Transverse colon (tissue), 4 donors: Measurements from ENCODE around the gene ABLIM2. TPM values are rescaled to one million over a fixed set of nuclear protein-coding genes. Genes with fewer than 3 reads are reported as not detected.

Experiments
- DNase-seq: peaks from one replicate; pipeline ENCODE4 v3.0.0-alpha.2; 2019
- H3K27ac ChIP-seq, 4 donors: fragments of 200-600 bp; sonication (generic); 2 replicates each; pipeline ENCODE4 v1.5.1; 2016 to 2018; ENCODE audit warnings: inconsistent platforms in 4 of 4
- H3K27me3 ChIP-seq: fragments of 200-600 bp; sonication (generic); 2 replicates; pipeline ENCODE4 v1.5.1; 2017; ENCODE audit warnings: inconsistent platforms
- H3K36me3 ChIP-seq, 4 donors: fragments of 200-600 bp; sonication (generic); 2 replicates each; pipeline ENCODE4 v1.5.1; 2017 to 2019; ENCODE audit warnings: inconsistent platforms in 4 of 4
- H3K4me1 ChIP-seq, 4 donors: fragments of 200-600 bp; sonication (generic); 2 replicates each; pipeline ENCODE4 v1.5.1; 2017 to 2020; ENCODE audit warnings: inconsistent platforms in 4 of 4
- H3K4me3 ChIP-seq, 4 donors: fragments of 200-600 bp; sonication (generic); 1 replicate in 1 of 4; 2 replicates in 3 of 4; pipeline versions ENCODE4 v1.5.1 to v1.6.1; 2017 to 2019; ENCODE audit warnings: inconsistent platforms in 4 of 4
- H3K9me3 ChIP-seq, 2 donors: fragments of 200-600 bp; sonication (generic); 2 replicates each; pipeline ENCODE4 v1.5.1; 2017 to 2019; ENCODE audit warnings: inconsistent platforms in 2 of 2
- CTCF ChIP-seq, 5 experiments: fragments of 200-600 bp in 3 of 5; fragments of 450-650 bp in 2 of 5; sonication (generic) in 3 of 5; IDR thresholded peaks; 1 replicate in 2 of 5; 2 replicates in 3 of 5; pipeline ENCODE4 v1.5.1; 2016 to 2017; ENCODE audit warnings: antibody characterized with exemption in 5 of 5, inconsistent platforms in 3 of 5, mild to moderate bottlenecking in 2 of 5, moderate library complexity in 1 of 5
- EP300 ChIP-seq: sonication (generic); formaldehyde crosslinking; IDR thresholded peaks from one replicate; pipeline ENCODE4 v1.6.1; 2017; ENCODE audit warnings: antibody characterized with exemption, low read depth
- POLR2A ChIP-seq: fragments of 450-650 bp; IDR thresholded peaks from one replicate; pipeline ENCODE4 v1.6.1; 2016; ENCODE audit warnings: antibody characterized with exemption, mild to moderate bottlenecking, moderate library complexity
- POLR2AphosphoS5 ChIP-seq, 3 donors: sonication (generic); formaldehyde crosslinking; IDR thresholded peaks; one replicate each; pipeline ENCODE4 v1.6.1; 2016; ENCODE audit warnings: antibody characterized with exemption in 3 of 3
- WGBS, 2 donors: methylation state at CpG; one replicate each; pipeline ENCODE4 v1.1.5; 2018; ENCODE audit warnings: low coverage in 1 of 2; 5-methylcytosine and 5-hydroxymethylcytosine counted together
- in situ Hi-C, 4 donors: fragments of 200-750 bp; cut with MboI; loops; one replicate each; pipeline versions ENCODE4 v1.15.0 to v1.15.1; 2017; ENCODE audit warnings: low sequenced_read_pairs in 3 of 4, low pct_ligation_motif_present in 1 of 4, low pct_unique_long_range_greater_than_20kb in 1 of 4
- intact Hi-C: fragments of 100-400 bp; cut with DNase I; formaldehyde crosslinking; loops from one replicate; pipeline ENCODE4 v1.15.1; 2023; ENCODE audit warnings: low total_unique reads
- total RNA-seq, 4 donors: library from RNA; depleted of rRNA; stranded (reverse); fragments of >200 nt; gene quantifications; one replicate each; pipeline ENCODE4 v1.1.0, GENCODE V29; 2016

ABLIM2 gene
- total RNA-seq, 4 donors from 2014 or later, result 3.2 to 58.4 (median 14.2) TPM

- DNase-seq, result no peak
- Histone ChIP-seq H3K27me3 (no peaks in the 10 kb centered on the region), H3K4me3 (no peak overlapping the region), H3K4me1 (peaks cover 0 to 6% (median 0%) of the 10 kb centered on the region in 4 donors), H3K36me3 (no peaks in the 10 kb centered on the region), H3K9me3 (no peaks in the 10 kb centered on the region), H3K27ac (no peak overlapping the region)
- intact Hi-C loops, result no loop called here
- TF ChIP-seq POLR2A (no peak), CTCF (IDR thresholded peaks at IDR 0.05) (no peak), EP300 (no peak), POLR2AphosphoS5 (IDR thresholded peaks at IDR 0.05) (no peak)
- in situ Hi-C loops, result loop anchor here in 1 of 4 donors (25.0 kb wide), 1 partner anchor 262 kb away; no protein-coding TSS in a partner anchor
- 75 to 76% methylated on average over 8 to 29 of the region's 29 CpGs for WGBS, 2 donors
These were observed 8.2 kb downstream of the ABLIM2 start for GRCh38 chr4:8150152-8151090.

- Histone ChIP-seq H3K27me3 (no peaks in the 10 kb centered on the region), H3K4me1 (peaks cover 0 to 12% (median 0%) of the 10 kb centered on the region in 4 donors), H3K36me3 (no peaks in the 10 kb centered on the region), H3K9me3 (no peaks in the 10 kb centered on the region), H3K27ac (no peak overlapping the region), H3K4me3 (no peak overlapping the region)
- intact Hi-C loops, result no loop called here
- in situ Hi-C loops, result loop anchor here in 1 of 4 donors (25.0 kb wide), 1 partner anchor 263 kb away; no protein-coding TSS in a partner anchor
- TF ChIP-seq POLR2AphosphoS5 (IDR thresholded peaks at IDR 0.05), result no peak
- no peak for TF ChIP-seq CTCF (IDR thresholded peaks at IDR 0.05)
- TF ChIP-seq EP300, result no peak
- TF ChIP-seq POLR2A, result no peak
- DNase-seq, result no peak
- WGBS, 2 donors, result 67 to 78% methylated on average over 1 to 7 of the region's 7 CpGs
These were observed 8.9 kb downstream of the ABLIM2 start for GRCh38 chr4:8149664-8150063.

GRCh38 chr4:8148785-8149435, 9.7 kb downstream of the ABLIM2 start:
- 80 to 84% methylated on average over 1 to 14 of the region's 14 CpGs for WGBS, 2 donors
- in situ Hi-C loops, result no loop called here
- Histone ChIP-seq H3K27ac (no peak overlapping the region), H3K27me3 (no peaks in the 10 kb centered on the region), H3K4me1 (peaks cover 0 to 12% (median 0%) of the 10 kb centered on the region in 4 donors), H3K9me3 (no peaks in the 10 kb centered on the region), H3K4me3 (no peak overlapping the region), H3K36me3 (no peaks in the 10 kb centered on the region)
- intact Hi-C loops, result no loop called here
- TF ChIP-seq POLR2A (no peak), EP300 (no peak), CTCF (IDR thresholded peaks at IDR 0.05) (no peak), POLR2AphosphoS5 (IDR thresholded peaks at IDR 0.05) (no peak)
- DNase-seq, result no peak

- 93 to 95% methylated on average over 3 to 12 of the region's 13 CpGs for WGBS, 2 donors
- Histone ChIP-seq H3K9me3 (no peaks in the 10 kb centered on the region), H3K27me3 (no peaks in the 10 kb centered on the region), H3K4me3 (no peak overlapping the region), H3K4me1 (peaks cover 0 to 12% (median 0%) of the 10 kb centered on the region in 4 donors), H3K27ac (no peak overlapping the region), H3K36me3 (no peaks in the 10 kb centered on the region)
- in situ Hi-C loops (no loop called here), intact Hi-C loops (no loop called here)
- TF ChIP-seq POLR2A, result no peak
- TF ChIP-seq POLR2AphosphoS5 (IDR thresholded peaks at IDR 0.05), result no peak
- TF ChIP-seq CTCF (IDR thresholded peaks at IDR 0.05), result no peak
- no peak for TF ChIP-seq EP300
- DNase-seq, result no peak
These were observed 10.5 kb downstream of the ABLIM2 start for GRCh38 chr4:8148159-8148558.
